Ovary (tissue), 9 donors: Measurements from ENCODE around the gene P3H4. TPM values are rescaled to one million over a fixed set of nuclear protein-coding genes. Genes with fewer than 3 reads are reported as not detected.
A peak's percentile ranks its signal among the peaks of the same experiment; 100 is the strongest.

ENCODE experiments used
- DNase-seq, 5 donors: peaks; one replicate each; pipeline ENCODE4 v3.0.0-alpha.2; 2019 to 2020
- H3K27ac ChIP-seq, 2 donors: fragments of 200-600 bp; one replicate each; pipeline versions ENCODE4 v1.5.1 to v1.8.0; 2019 to 2022
- H3K27me3 ChIP-seq: fragments of 200-600 bp; one replicate; pipeline ENCODE4 v1.8.0; 2022
- H3K36me3 ChIP-seq: fragments of 200-600 bp; sonication (generic); one replicate; pipeline ENCODE4 v1.5.1; 2019
- H3K4me1 ChIP-seq: one replicate; pipeline ENCODE4 v1.8.1; 2013; ENCODE audit warnings: mild to moderate bottlenecking, moderate library complexity; ENCODE audit not compliant: insufficient read depth
- H3K4me3 ChIP-seq: fragments of 200-600 bp; sonication (generic); one replicate; pipeline ENCODE4 v1.5.1; 2017
- H3K9me3 ChIP-seq, 2 donors: fragments of 200-600 bp in 1 of 2; sonication (generic) in 1 of 2; one replicate each; pipeline versions ENCODE4 v1.5.1 to v1.8.1; 2013 to 2019; ENCODE audit warnings: mild to moderate bottlenecking in 1 of 2, moderate library complexity in 1 of 2
- EP300 ChIP-seq: sonication (generic); formaldehyde crosslinking; IDR thresholded peaks from one replicate; pipeline ENCODE4 v1.6.1; 2017; ENCODE audit warnings: antibody characterized with exemption
- POLR2A ChIP-seq: fragments of 450-650 bp; IDR thresholded peaks from one replicate; pipeline ENCODE4 v1.6.1; 2017; ENCODE audit warnings: antibody characterized with exemption, mild to moderate bottlenecking, moderate library complexity
- WGBS, 3 donors: extraction: QIAGEN DNeasy Blood & Tissue Kit in 1 of 3; methylation state at CpG; one replicate each; pipeline versions ENCODE4 v1.1.5 to v1.1.7; 2013 to 2017; 5-methylcytosine and 5-hydroxymethylcytosine counted together
- intact Hi-C, 4 donors: fragments of 100-400 bp; cut with DNase I; formaldehyde crosslinking; loops; one replicate each; pipeline versions ENCODE4 v1.11.0 to v1.15.1; 2022 to 2023
- polyA plus RNA-seq, 2 donors: library from polyadenylated mRNA; stranded (reverse); fragments of 200-250 nt in 1 of 2; fragments of 350-450 nt in 1 of 2; fragmentation: Illumina TruSeq in 1 of 2; extraction: RNeasy Lipid Tissue Mini Kit (QIAGEN cat#74804) in 1 of 2; gene quantifications; one replicate each; pipeline ENCODE4 v1.2.3, GENCODE V29; 2013 to 2014
- total RNA-seq, 7 donors: library from RNA; depleted of rRNA in 2 of 7; stranded (reverse); fragments of >200 nt in 2 of 7; fragmentation: NEBNext Ultra II Directional in 3 of 7; extraction: Animal tissue kit (Norgen Biotek cat#: 25700) in 3 of 7; gene quantifications; one replicate each; pipeline versions ENCODE4 v1.1.0 to v1.2.4, GENCODE V29; 2016 to 2023
- TF ChIP-seq, protein P1 (sequence below), 3 donors: fragments of 450-650 bp in 2 of 3; fragments of 200-600 bp in 1 of 3; IDR thresholded peaks; one replicate each; pipeline versions ENCODE4 v1.5.1 to v1.8.0; 2016 to 2022; ENCODE audit warnings: antibody characterized with exemption in 3 of 3, mild to moderate bottlenecking in 1 of 3
- donor health status: DM: no; HTN: no; CAD: no; lungs with moderate emphysema.
- donor health status: DM: no; HTN: no; CAD: no.
- donor health status: Bipolar disorder and iron deficiency.
- donor health status: DM: yes; HTN: yes; CAD: no.
- donor health status: DM: no; HTN: no; CAD: no.
- donor health status: DM: yes; HTN: yes; CAD: no.

The P3H4 gene
- total and polyA plus RNA-seq, 9 donors: 7.7 to 22.1 (median 15.1) TPM

- Histone ChIP-seq H3K36me3 (peaks cover 5% of the 10 kb centered on the region), H3K27me3 (no peaks in the 10 kb centered on the region), H3K4me1 (no peaks in the 10 kb centered on the region), H3K4me3 (no peak overlapping the region), H3K27ac (no peak overlapping the region), H3K9me3 (no peaks in the 10 kb centered on the region)
- no peak for DNase-seq
- WGBS, 3 donors: 74 to 96% (median 86%) methylated on average over 6 of the region's 6 CpGs
- intact Hi-C loops: no loop called here
- TF ChIP-seq EP300: no peak
- TF ChIP-seq POLR2A: no peak
- TF ChIP-seq, protein P1, sequence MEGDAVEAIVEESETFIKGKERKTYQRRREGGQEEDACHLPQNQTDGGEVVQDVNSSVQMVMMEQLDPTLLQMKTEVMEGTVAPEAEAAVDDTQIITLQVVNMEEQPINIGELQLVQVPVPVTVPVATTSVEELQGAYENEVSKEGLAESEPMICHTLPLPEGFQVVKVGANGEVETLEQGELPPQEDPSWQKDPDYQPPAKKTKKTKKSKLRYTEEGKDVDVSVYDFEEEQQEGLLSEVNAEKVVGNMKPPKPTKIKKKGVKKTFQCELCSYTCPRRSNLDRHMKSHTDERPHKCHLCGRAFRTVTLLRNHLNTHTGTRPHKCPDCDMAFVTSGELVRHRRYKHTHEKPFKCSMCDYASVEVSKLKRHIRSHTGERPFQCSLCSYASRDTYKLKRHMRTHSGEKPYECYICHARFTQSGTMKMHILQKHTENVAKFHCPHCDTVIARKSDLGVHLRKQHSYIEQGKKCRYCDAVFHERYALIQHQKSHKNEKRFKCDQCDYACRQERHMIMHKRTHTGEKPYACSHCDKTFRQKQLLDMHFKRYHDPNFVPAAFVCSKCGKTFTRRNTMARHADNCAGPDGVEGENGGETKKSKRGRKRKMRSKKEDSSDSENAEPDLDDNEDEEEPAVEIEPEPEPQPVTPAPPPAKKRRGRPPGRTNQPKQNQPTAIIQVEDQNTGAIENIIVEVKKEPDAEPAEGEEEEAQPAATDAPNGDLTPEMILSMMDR (IDR thresholded peaks at IDR 0.05): no peak
These were observed 49.4 kb downstream of the P3H4 start for GRCh38 chr17:41762391-41762790.

DNA sequence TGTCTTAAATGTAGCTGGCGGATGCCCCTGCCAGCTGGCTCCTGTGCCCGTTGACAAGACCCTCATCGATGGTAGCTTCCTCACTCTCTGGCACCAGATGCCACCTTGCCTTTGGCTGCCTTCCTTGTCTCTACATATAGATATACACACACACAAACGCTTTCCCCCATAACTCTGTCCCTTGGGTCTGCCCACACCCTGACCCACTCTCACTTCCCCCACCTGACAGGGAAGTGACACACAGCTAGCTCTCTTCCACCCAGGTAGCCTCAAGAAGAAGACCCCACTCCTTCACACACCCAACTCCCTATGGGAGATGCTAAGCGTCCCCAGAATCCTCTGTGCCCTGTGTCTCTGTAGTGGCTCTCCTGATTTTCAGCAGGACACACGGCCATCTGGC lies 50.9 kb downstream of the P3H4 start:
- Histone ChIP-seq H3K27me3 (no peaks in the 10 kb centered on the region), H3K4me1 (no peaks in the 10 kb centered on the region), H3K9me3 (no peaks in the 10 kb centered on the region), H3K27ac (no peak overlapping the region), H3K4me3 (no peak overlapping the region), H3K36me3 (peaks cover 5% of the 10 kb centered on the region)
- no peak for DNase-seq
- TF ChIP-seq POLR2A: no peak
- TF ChIP-seq, protein P1 (IDR thresholded peaks at IDR 0.05): no peak
- no peak for TF ChIP-seq EP300
- intact Hi-C loops: no loop called here
- 91 to 94% (median 93%) methylated on average over 6 of the region's 6 CpGs for WGBS, 3 donors

DNA sequence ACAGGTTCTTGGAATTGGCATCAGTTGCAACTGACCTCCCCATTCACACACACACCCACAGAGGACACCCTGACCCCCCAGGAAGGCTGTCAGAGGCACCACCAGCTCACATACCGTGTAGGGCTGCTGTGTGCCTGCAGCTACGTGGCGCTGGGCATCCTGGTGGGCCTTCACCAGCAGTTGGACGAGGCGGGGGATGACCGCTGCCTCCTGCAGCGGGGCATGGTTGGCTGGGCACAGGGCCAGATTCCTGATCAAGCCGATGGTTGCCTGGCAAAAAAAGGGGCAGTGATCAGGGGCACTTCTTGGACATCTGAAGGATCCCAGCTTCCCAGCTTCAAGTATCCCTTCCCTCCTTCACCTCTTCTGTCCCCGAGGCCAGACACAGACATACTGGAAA lies 53.1 kb downstream of the P3H4 start:
- no peak overlapping the region for H3K4me3 ChIP-seq
- H3K4me1 ChIP-seq: no peaks in the 10 kb centered on the region
- TF ChIP-seq POLR2A (no peak), EP300 (no peak)
- TF ChIP-seq, protein P1 (IDR thresholded peaks at IDR 0.05): no peak
- intact Hi-C loops: no loop called here
- DNase-seq: peak in 1 of 5 donors; percentile 20
- H3K27ac ChIP-seq: no peak overlapping the region
- WGBS, 3 donors: 88 to 90% (median 89%) methylated on average over 9 of the region's 9 CpGs
- peaks cover 5% of the 10 kb centered on the region for H3K36me3 ChIP-seq
- no peaks in the 10 kb centered on the region for H3K9me3 ChIP-seq
- no peaks in the 10 kb centered on the region for H3K27me3 ChIP-seq

- peaks cover 3% of the 10 kb centered on the region for H3K36me3 ChIP-seq
- 78 to 86% (median 81%) methylated on average over 12 of the region's 12 CpGs for WGBS, 3 donors
- TF ChIP-seq EP300: no peak
These were observed 57.7 kb downstream of the P3H4 start for GRCh38 chr17:41754066-41754465.

More at GRCh38 chr17:41754066-41754465, 57.7 kb downstream of the P3H4 start:
- no peaks in the 10 kb centered on the region for H3K9me3 ChIP-seq
- intact Hi-C loops: no loop called here
- no peak overlapping the region for H3K4me3 ChIP-seq
- no peaks in the 10 kb centered on the region for H3K27me3 ChIP-seq
- H3K27ac ChIP-seq: no peak overlapping the region
- DNase-seq: no peak
- H3K4me1 ChIP-seq: no peaks in the 10 kb centered on the region

Other genes starting within 250 kb of the P3H4 start
- gene KRT9, start 239.9 kb downstream of the P3H4 start, total RNA-seq: not detected
- not detected for gene KRT9, start 239.9 kb downstream of the P3H4 start, polyA plus RNA-seq
- gene KRT14, start 225.1 kb downstream of the P3H4 start, total RNA-seq: 1 to 10 TPM in 1 of 7 donors, under 1 TPM in 2, not detected in 4; 0.38 to 1.1 (median 0.75) TPM
- gene KRT14, start 225.1 kb downstream of the P3H4 start, polyA plus RNA-seq: not detected
- 1 to 10 TPM in 1 of 7 donors, not detected in 6; 1.0 TPM for gene KRT16, start 199.2 kb downstream of the P3H4 start, total RNA-seq
- gene KRT16, start 199.2 kb downstream of the P3H4 start, polyA plus RNA-seq: not detected
- 10 to 100 TPM in 2 of 7 donors, 1 to 10 TPM in 1, under 1 TPM in 2, not detected in 2; 0.42 to 17.8 (median 2.7) TPM for gene KRT17, start 187.4 kb downstream of the P3H4 start, total RNA-seq
- gene KRT17, start 187.4 kb downstream of the P3H4 start, polyA plus RNA-seq: under 1 TPM in 1 of 2 donors, not detected in 1; 0.29 TPM
- gene EIF1, start 123.1 kb downstream of the P3H4 start, total RNA-seq: 1,000 to 10,000 TPM in 1 of 7 donors, 100 to 1,000 TPM in 6; 270 to 1,292 (median 813) TPM
- 1,000 to 10,000 TPM in 1 of 2 donors, 100 to 1,000 TPM in 1; 641 to 1,340 TPM for gene EIF1, start 123.1 kb downstream of the P3H4 start, polyA plus RNA-seq
- gene GAST, start 99.6 kb downstream of the P3H4 start, total RNA-seq: not detected
- not detected for gene GAST, start 99.6 kb downstream of the P3H4 start, polyA plus RNA-seq
- gene HAP1, start 77.3 kb downstream of the P3H4 start, total RNA-seq: 1 to 10 TPM in 2 of 7 donors, under 1 TPM in 5; 0.12 to 1.5 (median 0.56) TPM
- gene HAP1, start 77.3 kb downstream of the P3H4 start, polyA plus RNA-seq: under 1 TPM; 0.17 to 0.85 TPM
- gene JUP, start 25.2 kb downstream of the P3H4 start, total RNA-seq: 100 to 1,000 TPM in 1 of 7 donors, 10 to 100 TPM in 6; 30.3 to 153 (median 52.6) TPM
- 10 to 100 TPM in 1 of 2 donors, 1 to 10 TPM in 1; 7.0 to 59.3 TPM for gene JUP, start 25.2 kb downstream of the P3H4 start, polyA plus RNA-seq
- gene FKBP10, start 1.1 kb upstream of the P3H4 start, total RNA-seq: 100 to 1,000 TPM in 2 of 7 donors, 10 to 100 TPM in 5; 37.1 to 106 (median 82.5) TPM
- 10 to 100 TPM; 76.2 to 80.0 TPM for gene FKBP10, start 1.1 kb upstream of the P3H4 start, polyA plus RNA-seq
- gene NT5C3B, start 24.3 kb upstream of the P3H4 start, total RNA-seq: 10 to 100 TPM; 34.5 to 65.4 (median 48.8) TPM
- 100 to 1,000 TPM in 1 of 2 donors, 10 to 100 TPM in 1; 71.0 to 106 TPM for gene NT5C3B, start 24.3 kb upstream of the P3H4 start, polyA plus RNA-seq
- under 1 TPM; 0.13 to 0.60 (median 0.23) TPM for gene KLHL10, start 25.9 kb upstream of the P3H4 start, total RNA-seq
- under 1 TPM; 0.21 to 0.57 TPM for gene KLHL10, start 25.9 kb upstream of the P3H4 start, polyA plus RNA-seq
- gene KLHL11, start 53.5 kb upstream of the P3H4 start, total RNA-seq: 10 to 100 TPM; 18.9 to 30.5 (median 20.6) TPM
- gene KLHL11, start 53.5 kb upstream of the P3H4 start, polyA plus RNA-seq: 1 to 10 TPM; 2.7 to 3.9 TPM
- 100 to 1,000 TPM in 1 of 7 donors, 10 to 100 TPM in 6; 23.6 to 119 (median 53.4) TPM for gene ACLY, start 107.0 kb upstream of the P3H4 start, total RNA-seq
- 10 to 100 TPM; 26.9 to 69.4 TPM for gene ACLY, start 107.0 kb upstream of the P3H4 start, polyA plus RNA-seq
- 10 to 100 TPM in 1 of 7 donors, 1 to 10 TPM in 6; 1.1 to 11.0 (median 2.4) TPM for gene ODAD4, start 118.7 kb upstream of the P3H4 start, total RNA-seq
- gene ODAD4, start 118.7 kb upstream of the P3H4 start, polyA plus RNA-seq: 1 to 10 TPM; 1.7 to 2.1 TPM
- 10 to 100 TPM; 30.5 to 88.9 (median 77.5) TPM for gene CNP, start 154.8 kb upstream of the P3H4 start, total RNA-seq
- gene CNP, start 154.8 kb upstream of the P3H4 start, polyA plus RNA-seq: 10 to 100 TPM; 30.7 to 47.0 TPM
- gene DNAJC7, start 205.5 kb upstream of the P3H4 start, total RNA-seq: 10 to 100 TPM; 37.7 to 92.4 (median 70.1) TPM
- gene DNAJC7, start 205.5 kb upstream of the P3H4 start, polyA plus RNA-seq: 100 to 1,000 TPM in 1 of 2 donors, 10 to 100 TPM in 1; 61.1 to 102 TPM
- 10 to 100 TPM; 11.8 to 27.6 (median 22.2) TPM for gene NKIRAS2, start 208.1 kb upstream of the P3H4 start, total RNA-seq
- 10 to 100 TPM; 23.9 to 25.4 TPM for gene NKIRAS2, start 208.1 kb upstream of the P3H4 start, polyA plus RNA-seq
- 1 to 10 TPM; 1.7 to 3.9 (median 2.5) TPM for gene C17orf113, start 238.7 kb upstream of the P3H4 start, total RNA-seq
- 1 to 10 TPM in 1 of 2 donors, under 1 TPM in 1; 0.67 to 2.5 TPM for gene C17orf113, start 238.7 kb upstream of the P3H4 start, polyA plus RNA-seq